HG02610 (cell line): ENCODE measurements around the gene SOCS4.
"Not testable (repeated sequence)": the region's sequence is repeated elsewhere in the genome, so short reads cannot be mapped to it uniquely, and the experiment has no call there.

Source experiments
- ATAC-seq: cut with Tn5 transposase; IDR thresholded peaks from one replicate; pipeline ENCODE4 v1.9.1; 2021; ENCODE audit warnings: mild to moderate bottlenecking, moderate library complexity; ENCODE audit not compliant: unreplicated experiment

Gene SOCS4

DNA sequence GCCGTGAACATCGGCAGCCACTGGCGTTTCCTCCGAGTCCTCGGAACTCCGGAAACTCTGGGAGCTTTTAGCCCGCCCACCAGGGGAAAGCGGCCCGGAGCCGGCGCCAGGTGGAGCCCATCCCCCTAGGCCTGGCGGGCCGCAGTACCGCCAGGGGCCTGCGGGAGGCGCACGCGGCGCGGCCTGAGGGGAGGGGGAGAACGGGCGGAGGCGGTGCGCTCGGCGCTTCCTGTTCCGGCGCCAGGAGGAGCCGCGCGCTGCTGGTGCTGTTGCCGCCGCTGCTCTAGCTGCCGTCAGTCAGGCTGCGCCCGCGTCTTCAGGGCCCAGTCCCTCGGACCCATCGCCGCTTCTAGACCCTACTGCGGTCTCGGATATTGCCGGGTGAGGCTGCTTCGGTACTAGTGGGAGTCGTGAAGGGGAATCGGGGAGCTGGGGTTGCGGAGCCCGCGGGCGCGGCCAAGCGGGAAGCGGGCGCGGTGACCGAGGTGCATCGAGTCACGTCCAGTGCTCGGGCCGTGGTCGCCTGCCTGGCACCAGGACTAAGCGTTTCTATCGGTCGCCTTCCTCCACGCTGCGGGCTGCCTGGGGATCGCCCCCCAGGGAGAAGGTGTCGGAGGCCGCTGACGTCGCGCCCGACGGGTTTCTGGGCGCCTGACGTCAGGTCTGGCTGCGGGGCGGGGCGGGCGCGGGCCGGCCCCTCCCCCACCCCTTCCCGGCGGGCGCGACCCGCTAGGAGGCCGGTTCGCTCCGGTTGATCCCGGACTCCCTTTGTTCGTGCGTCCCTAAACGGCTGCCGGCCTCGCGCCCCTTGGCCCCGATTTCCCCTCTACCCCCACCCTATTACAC lies 24.6 kb downstream of the SOCS4 start, which contains the start of gene MAPK1IP1L:
Gene MAPK1IP1L, plus strand, starts transcription at position 225 of the 846 bp plus-strand sequence. CDS start 10,037 bp downstream, outside the sequence.
- ATAC-seq = peak; percentile 91

DNA sequence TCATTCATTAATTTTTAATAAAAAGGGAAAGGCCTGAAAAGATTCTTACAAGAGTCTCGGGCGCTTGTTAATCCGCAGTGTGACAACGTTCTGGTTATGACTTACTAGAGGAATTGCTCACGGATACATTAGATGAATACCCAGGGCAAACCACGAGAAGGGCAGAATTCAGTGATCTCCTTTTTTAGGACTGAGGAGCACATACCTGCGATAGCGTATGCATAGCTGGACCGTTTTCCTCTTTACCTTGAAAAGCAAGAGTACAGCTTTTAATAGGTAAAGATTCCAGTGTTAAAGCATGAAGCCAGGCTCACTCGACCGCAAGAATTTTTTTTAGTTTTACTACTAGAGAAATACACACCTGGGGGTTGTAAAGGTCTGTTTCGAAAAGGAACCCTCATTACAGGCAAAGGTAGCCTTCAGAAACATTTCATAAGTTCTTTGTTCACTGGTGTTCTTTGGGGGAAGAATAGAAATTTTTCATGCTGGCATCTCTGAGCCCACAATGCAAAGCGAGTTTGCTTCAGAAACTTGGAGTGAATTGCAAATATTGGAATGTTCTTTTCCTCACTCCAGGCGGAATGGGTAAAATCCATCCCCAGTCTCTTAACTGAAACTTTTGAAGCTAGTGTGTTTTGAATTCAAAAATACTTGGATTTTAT lies 25.4 kb downstream of the SOCS4 start:
- peak; percentile 29 for ATAC-seq

DNA sequence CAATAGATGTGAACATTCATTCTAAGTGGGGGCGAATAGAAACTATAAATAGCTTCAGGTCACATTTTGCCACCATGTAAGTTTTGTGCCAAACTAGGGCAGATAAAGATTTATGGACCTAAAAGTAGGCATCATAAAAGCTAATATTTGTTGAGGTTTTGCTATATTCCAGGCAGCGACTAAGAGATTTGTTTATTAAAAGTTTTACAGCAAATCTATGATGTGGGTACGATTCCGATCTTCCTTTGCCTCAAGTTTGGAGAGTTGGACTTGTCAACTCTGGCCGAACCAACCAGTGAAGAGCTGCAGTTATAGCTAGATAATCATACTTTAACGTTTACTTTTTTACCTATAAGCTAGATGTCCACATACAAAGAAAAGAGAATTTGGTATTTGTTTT lies 26.0 kb downstream of the SOCS4 start:
- ATAC-seq = no peak

DNA sequence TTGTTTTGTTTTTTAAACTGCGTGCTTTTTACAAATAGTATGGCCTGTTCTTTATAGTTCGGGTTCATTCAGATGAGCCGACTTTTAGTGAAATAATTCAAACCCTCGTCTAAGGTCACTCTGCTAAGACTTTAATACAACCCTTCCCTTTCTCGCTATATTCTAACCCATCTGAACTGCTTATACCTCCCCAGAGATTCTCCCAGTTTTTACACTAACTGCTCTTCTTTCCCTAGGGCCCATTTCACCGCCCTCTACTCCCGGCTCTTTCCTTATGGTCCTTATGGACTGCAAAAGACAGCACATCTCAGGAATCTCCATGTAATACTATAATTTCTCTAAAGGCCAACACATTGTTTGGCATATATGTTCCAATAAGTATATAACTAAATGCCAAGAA lies 26.5 kb downstream of the SOCS4 start:
- no peak for ATAC-seq

DNA sequence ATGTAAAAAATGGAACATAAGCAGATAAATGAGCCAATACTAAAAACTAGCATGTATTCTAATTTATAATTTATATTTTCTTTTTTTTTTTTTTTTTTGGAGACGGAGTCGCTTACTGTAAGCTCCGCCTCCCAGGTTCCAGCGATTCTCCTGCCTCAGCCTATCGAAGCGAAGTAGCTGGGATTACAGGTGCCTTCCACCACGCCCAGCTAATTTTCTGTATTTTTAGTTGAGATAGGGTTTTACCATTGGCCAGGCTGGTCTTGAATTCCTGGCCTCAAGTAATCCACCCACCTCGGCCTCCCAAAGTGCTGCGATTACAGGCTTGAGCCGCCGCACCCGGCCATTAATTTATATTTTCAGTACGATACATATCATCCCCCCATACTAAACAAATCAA lies 27.1 kb downstream of the SOCS4 start:
- no peak for ATAC-seq

DNA sequence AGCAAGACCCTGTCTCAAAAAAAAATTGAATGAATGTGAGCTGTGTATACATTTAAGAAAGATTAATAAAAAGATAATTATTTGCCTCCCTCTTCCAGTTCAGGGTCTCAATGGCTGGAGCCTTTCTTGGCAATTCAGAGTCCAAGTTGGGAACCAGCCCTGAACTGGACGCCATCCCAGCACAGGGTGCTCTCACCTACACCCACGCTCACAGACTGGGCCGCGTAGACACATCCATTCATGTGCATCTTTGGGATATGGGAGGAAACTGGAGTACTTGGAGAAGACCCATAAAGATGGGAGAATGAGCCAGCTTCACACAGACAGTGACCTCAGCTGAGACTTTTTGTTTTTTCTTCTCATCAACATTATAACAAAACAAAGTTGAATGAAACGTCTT lies 30.9 kb downstream of the SOCS4 start:
- no peak for ATAC-seq

DNA sequence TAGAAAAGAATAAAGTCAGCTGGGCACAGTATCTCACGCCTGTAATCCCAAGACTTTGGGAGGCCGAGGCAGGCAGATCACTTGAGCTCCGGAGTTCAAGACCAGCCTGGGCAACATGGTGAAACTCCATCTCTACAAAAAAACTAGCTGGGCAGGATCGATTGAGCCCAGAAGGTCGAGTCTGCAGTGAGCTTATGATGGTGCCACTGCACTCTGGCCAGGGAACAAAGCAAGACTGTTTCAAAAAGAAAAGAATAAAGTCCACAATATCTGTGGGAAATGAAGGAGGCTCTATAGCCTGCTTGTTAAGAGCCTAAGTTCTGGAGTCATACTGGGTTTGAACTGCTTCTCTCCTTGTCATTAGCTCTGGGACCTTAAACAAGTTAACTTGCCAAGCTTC lies 32.3 kb downstream of the SOCS4 start:
- ATAC-seq = no peak

DNA sequence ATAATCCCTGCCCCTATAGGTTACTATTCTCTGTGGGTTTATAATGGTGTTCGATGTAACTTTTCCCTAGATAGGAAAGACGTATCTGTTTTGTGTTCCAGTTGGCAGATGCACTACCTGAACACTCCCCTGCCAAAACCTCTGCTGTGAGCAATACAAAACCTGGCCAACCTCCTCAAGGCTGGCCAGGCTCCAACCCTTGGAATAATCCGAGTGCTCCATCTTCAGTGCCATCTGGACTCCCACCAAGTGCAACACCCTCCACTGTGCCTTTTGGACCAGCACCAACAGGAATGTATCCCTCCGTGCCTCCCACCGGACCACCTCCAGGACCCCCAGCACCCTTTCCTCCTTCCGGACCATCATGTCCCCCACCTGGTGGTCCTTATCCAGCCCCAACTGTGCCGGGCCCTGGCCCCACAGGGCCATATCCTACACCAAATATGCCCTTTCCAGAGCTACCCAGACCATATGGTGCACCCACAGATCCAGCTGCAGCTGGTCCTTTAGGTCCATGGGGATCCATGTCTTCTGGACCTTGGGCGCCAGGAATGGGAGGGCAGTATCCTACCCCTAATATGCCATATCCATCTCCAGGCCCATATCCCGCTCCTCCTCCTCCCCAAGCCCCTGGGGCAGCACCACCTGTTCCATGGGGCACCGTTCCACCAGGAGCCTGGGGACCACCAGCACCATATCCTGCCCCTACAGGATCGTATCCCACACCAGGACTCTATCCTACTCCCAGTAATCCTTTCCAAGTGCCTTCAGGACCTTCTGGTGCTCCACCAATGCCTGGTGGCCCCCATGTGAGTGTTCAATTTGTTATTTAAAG lies 35.7 kb downstream of the SOCS4 start:
- no peak for ATAC-seq

DNA sequence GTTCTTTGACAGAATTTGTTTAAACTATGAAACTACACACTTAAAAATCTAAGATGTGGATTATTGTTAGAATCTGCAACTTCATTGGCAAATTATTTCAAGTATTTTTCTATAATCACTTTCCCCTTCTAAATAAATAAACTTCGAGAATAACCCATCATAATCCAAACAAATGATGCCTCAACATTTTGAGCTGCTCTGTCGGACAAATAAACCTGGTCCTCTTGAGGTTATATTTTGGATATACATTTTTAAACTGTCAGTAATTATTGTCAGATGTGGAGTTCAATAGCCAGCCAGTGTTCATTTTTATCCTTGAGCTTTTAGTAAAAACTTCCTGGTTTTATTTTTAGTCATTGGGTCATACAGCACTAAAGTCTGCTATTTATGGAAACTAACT lies 37.9 kb downstream of the SOCS4 start:
- ATAC-seq = not testable (repeated sequence)

DNA sequence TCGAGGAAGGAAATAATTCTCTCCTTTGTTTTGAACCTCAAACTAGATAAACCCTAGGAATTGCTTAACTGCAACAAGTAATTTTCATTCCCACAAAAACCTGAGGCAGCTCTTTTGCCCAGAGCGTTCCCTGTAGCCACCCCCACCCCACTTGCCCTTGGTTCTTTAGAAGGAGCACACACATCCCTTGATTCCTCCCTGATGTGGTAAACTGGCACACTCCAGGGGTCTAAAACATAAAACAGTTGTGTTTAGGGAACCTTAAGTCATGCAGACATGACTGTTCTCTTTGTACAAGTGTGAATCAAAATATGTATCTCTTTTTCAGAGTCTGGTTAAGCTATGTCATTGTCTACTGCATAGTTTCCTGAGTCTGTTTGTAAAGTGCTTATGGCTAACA lies 38.4 kb downstream of the SOCS4 start:
- ATAC-seq = no peak

DNA sequence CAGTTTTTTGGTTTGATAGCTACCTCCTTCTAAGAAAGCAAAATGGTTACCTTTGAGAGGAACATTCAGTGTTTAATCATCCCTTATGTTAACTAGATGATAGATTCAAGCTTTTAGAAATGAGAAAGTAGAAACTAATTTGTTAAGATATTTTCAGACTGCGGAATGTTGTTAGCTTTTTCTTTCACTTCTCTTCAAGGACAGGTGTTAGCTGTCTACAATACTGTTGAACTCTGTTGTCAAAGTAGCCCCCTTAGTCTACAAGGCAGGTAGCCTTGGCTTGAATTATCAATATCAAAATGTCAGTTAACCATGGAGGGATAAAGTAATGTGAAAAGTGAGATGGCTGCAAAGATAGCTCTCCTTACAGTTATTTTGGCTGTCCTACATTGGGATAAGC lies 39.2 kb downstream of the SOCS4 start:
- ATAC-seq = no peak

DNA sequence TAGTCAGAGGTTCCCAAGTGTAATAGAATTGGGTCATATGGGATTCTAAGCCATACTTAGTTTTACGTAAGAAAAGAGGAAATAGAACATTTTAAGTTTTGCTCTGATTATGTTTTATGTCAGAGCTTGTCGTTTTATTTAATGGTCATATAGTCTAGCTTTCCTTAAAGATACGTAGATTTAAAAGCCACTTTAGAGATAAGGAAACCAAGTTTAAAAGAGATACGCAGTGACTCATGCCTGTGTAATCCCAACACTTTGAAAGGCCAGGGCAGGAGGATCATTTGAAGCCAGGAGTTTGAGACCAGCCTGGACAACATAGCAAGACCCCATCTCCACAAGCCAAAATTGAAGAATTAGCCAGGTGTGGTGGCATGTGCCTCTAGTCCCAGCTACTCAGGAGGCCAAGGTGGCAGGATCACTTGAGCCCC lies 44.0 kb downstream of the SOCS4 start:
- ATAC-seq = no peak

DNA sequence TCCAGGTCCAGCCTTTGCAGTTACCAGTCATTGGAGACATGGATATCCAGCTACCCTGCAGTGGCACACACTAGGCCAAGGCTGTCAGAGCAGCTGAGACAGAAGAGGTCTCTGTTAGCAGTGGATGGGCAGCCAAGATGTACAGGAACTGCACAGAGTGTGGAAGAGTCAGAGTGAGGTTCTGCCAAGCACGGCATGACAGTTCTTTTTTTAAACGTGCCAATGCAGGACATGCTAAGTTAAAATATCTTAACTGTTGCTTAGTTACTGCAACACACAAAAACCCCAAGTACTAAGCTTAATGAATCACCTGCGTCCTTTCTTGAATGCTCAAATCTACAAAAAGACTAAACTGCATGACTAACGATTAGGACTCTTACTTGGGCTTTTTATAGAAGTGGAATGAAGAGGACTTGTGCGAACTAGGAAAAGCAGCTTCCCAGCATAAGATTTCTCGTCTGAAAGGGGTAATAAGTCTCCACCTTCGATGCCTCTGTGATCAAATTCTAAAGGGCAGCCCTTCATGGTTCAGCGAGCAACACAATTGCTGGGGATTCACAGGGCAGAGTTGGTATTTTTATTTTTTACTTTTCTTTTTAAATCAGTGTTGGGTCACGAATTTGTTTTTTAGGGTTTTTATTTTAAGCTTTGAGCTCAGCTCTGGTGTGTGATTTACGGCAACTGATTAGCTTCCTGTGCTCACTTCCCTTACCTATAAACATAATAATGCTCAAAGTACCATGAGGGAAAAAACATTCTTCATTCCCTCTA lies 45.0 kb downstream of the SOCS4 start:
- ATAC-seq = peak; percentile 56

DNA sequence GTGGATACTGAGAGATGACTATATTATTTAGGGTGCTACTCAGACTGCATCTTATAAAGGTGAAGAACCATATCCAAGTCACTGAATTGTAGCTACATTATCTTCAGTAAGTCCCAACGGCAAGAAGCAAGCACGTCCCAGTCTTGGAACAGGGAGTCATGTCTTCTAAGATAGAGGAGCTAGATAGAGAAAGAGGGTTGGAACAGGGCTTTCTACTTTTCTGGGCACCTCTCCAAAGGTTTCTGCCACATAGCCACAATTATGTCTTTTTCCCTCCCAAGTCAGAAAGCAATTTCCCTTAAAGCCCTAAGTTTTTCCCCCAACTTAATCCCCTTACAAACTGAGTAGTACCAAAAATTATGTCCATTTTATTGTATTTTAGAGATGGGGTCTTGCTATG lies 46.8 kb downstream of the SOCS4 start:
- ATAC-seq = no peak

DNA sequence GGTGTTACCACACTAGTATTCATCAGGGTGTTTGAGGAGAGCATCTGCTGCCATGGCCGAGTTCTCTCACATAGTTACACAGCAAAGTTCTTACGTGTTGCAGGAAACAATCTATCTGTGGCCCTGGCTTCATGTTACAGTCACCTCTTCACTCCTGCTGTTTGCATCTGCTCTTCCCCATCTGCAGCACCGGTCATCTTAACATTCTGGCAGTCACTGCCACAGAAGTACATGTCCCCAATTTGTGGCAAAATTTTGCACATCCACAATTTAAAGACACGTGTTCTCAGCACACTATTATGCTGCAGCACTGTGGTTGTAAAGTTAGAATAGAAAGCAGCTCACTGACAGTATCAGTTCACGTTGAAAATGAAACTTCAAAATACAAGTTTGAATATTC lies 47.6 kb downstream of the SOCS4 start:
- peak; percentile 38 for ATAC-seq

DNA sequence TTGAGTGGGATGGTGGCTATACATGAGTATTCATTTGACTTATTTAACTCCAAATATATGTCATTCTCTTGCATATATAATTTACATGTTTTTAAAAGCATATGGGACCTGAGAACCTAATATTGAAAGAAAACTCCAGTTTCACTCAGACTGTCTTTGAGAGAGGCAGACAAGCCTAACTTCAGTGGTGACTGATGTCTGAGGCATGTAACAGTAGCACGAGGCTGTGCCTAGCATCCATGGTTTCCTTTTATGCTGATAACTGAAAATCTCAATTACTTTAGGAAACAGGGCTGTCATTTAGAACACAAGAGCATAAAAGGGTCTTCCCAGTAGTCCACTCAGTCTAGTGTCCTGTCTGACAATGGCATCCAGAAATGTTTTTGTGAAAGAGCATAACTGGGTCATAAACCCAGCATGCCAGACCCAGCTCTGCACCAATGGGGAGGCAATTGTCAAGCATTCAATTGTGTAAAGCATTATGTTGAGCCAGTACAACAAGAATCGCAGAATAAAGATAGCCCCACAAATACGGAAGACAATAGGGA lies 48.7 kb downstream of the SOCS4 start:
- no peak for ATAC-seq

DNA sequence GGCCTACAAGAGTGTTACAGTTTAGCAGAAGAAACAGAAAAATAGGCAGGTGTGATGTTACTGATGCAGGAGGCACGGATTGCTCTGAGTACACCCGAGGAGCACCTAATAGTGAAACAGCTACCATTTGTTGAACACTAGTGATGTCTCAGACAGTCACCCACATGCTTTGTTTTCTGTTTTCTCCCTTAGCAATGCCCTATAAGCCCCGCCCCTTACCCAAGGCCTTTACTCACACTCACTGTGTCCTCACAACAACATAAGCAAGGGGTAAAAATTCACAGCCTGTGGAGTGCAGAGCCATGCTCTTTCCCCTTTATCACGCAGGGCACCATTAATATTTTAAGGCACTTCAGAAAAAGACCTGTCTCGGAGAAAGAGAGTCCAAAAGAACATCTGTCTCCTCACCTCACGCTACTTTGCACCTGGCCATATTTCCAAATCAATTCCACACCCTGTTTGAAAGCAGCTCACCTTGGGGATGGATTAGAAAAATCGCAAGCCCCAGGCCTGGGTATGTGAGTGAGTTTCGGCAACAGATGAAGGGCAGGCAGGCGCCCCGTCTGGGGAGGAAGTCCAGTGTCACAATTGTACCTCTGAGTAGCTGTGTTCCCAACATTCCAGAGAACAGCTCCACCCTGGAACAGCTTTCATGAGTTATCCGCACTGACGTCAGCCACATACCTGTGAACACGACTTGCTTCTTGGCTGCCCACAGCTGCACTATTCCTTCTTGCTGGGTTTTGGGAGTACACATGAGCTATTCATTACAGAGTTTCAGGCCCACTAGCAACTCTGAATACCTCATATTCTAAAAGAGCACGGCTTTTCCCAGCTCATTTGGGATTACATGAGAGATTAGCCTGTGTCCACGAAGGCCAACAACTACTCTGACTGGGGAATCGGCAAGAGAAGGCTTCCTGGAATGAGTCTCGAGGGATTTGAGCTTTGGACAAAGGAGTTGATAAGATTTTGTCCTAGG lies 50.4 kb downstream of the SOCS4 start:
- no peak for ATAC-seq

DNA sequence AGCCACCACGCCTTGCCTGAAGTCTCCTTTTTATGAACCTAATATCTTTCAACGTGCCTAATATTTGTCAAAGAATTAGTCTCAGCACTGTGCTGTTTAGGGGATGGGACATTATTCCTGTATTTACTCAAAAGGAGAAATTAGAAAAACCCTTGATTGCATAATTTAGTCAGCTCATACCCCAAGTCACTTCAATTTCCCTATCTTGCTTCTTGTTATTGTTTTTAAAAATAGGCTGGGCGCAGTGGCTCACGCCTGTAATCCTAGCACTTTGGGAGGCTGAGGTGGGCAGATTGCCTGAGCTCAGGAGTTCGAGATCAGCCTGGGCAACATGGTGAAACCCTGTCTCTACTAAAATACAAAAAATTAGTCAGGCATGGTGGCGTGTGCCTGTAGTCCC lies 52.9 kb downstream of the SOCS4 start:
- not testable (repeated sequence) for ATAC-seq

DNA sequence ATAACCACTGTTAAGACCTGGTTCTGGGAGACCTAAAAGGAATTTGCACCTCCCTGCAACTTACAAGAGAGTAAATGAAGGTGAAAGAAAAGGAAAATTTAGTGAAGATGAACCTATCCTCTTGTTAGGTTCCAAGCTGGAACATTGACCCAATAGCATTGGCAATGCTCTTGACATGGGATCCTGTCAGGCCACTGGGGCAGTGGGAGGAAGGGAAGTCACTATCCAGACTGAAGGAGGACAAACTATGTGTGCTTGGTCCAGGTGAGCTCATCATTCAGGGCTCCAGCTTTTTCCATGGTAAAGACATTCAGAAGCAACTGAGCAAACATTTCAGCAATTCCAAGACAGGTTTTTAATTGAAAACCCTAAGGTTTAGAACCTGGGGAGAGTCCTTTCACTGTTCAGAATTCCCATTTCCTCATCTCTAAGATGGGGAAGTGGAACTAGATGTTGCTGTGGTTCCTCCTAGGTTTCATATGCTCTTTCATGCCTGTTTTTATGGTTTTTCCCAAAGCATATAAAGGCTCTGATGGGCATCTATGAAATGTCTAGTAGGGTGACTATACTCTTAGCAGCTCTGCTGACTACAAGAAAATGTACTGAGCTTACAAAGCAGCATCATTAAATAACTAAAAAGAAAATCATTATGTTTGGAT lies 57.5 kb downstream of the SOCS4 start:
- ATAC-seq = no peak
